ENCODE results near the gene SGPL1. TPM values are rescaled to one million over a fixed set of nuclear protein-coding genes. Genes with fewer than 3 reads are reported as not detected.

The SGPL1 gene
- total and polyA plus RNA-seq, 10 of the 15 experiments (the other 5 are each of a cell fraction or from before 2014, with no cell fraction given): 4.9 to 20.7 (median 10.6) TPM

GRCh38 chr10:70872291-70872690 is 56.5 kb downstream of the SGPL1 start (continued):
- TF ChIP-seq, protein P1, sequence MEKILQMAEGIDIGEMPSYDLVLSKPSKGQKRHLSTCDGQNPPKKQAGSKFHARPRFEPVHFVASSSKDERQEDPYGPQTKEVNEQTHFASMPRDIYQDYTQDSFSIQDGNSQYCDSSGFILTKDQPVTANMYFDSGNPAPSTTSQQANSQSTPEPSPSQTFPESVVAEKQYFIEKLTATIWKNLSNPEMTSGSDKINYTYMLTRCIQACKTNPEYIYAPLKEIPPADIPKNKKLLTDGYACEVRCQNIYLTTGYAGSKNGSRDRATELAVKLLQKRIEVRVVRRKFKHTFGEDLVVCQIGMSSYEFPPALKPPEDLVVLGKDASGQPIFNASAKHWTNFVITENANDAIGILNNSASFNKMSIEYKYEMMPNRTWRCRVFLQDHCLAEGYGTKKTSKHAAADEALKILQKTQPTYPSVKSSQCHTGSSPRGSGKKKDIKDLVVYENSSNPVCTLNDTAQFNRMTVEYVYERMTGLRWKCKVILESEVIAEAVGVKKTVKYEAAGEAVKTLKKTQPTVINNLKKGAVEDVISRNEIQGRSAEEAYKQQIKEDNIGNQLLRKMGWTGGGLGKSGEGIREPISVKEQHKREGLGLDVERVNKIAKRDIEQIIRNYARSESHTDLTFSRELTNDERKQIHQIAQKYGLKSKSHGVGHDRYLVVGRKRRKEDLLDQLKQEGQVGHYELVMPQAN (conservative IDR thresholded peaks at IDR 0.05): no peak
- no peak for TF ChIP-seq ZNF384 (IDR thresholded peaks at IDR 0.05; ENCODE audit: borderline replicate concordance, low read depth, low read length)

- no peak overlapping the region for H3K9ac ChIP-seq (ENCODE audit: control insufficient read depth, insufficient read depth, low read length)
- no peaks in the 10 kb centered on the region for H4K20me1 ChIP-seq (ENCODE audit: control insufficient read depth, insufficient read depth)
- TF ChIP-seq SP1 (IDR thresholded peaks at IDR 0.05; ENCODE audit: low read depth, low read length): no peak
- RAD21 ChIA-PET (ENCODE audit: unreplicated experiment): no interaction called here
- in situ Hi-C loops (cut with MboI): no loop called here
- WGBS (ENCODE audit: insufficient coverage, insufficient replicate concordance, low lambda C conversion rate, missing lambda C conversion rate): 84% methylated on average over 7 of the region's 7 CpGs
- no peak for ATAC-seq
- H3K27ac ChIP-seq (ENCODE audit: control insufficient read depth, insufficient read depth): no peak overlapping the region
- H3K79me2 ChIP-seq (ENCODE audit: control insufficient read depth, insufficient read depth, low read length): no peaks in the 10 kb centered on the region
- FAIRE-seq: no peak
- CTCF ChIA-PET: interaction anchor here (1.8 kb wide), 1 partner anchor 57 kb away, joined by 4 read pairs; no protein-coding TSS in a partner anchor
- H3K4me3 ChIP-seq: no peak overlapping the region
- H2AFZ ChIP-seq (ENCODE audit: control insufficient read depth, low read depth, low read length): no peak overlapping the region
- no peaks in the 10 kb centered on the region for H3K9me3 ChIP-seq (replicated peaks; ENCODE audit: control insufficient read depth, insufficient read depth, low read length)
- no peaks in the 10 kb centered on the region for H3K4me1 ChIP-seq (ENCODE audit: control insufficient read depth, insufficient read depth, low read length)
- H3K36me3 ChIP-seq (ENCODE audit: control insufficient read depth in 2 of 2, insufficient read depth in 2 of 2, low read length in 1 of 2): peaks cover 0 to 3% of the 10 kb centered on the region in 2 experiments; a peak in 1 of 4 replicates
- intact Hi-C loops (cut with micrococcal nuclease; ENCODE audit: unreplicated experiment): no loop called here
- BruUV-seq (replicated peaks): no TSS peak
- no peak overlapping the region for H3K4me2 ChIP-seq (ENCODE audit: control insufficient read depth, insufficient read depth)
- no peak for DNase-seq (ENCODE audit: low read depth, low spot score)
- POLR2A ChIA-PET: no interaction called here
- SMC1A ChIA-PET (ENCODE audit: uncharacterized antibody, unreplicated experiment): interaction anchor here (0.6 kb wide), 1 partner anchor 71 kb away, joined by 3 read pairs; no protein-coding TSS in a partner anchor
- no peaks in the 10 kb centered on the region for H3K27me3 ChIP-seq (replicated peaks in 1 of 2; ENCODE audit: control insufficient read depth in 2 of 2, insufficient read depth in 2 of 2, low read length in 1 of 2)
Observed at GRCh38 chr10:70874061-70874460, 58.3 kb downstream of the SGPL1 start.

DNA sequence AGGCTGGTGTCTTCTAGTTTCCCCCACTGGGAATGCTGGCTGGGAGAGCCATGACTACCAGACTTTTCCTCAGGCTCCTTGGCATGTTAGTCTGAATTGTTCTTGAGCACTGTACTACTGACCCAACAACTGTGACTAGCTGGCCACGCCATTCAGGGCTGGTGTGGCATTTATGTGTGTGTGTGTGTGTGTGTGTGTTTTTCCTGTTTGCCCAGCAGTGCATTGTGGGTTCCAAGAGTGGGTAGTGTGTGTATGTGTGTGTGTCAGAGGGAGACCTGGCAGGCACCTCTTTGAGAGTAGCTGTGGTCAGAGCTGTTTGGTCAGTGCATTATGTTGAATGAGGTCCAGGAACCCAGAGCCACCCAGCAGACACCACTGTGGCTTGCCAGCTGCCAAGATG is 63.5 kb downstream of the SGPL1 start:
- H3K4me1 ChIP-seq (ENCODE audit: control insufficient read depth, insufficient read depth, low read length): no peaks in the 10 kb centered on the region
- ChIA-PET POLR2A (no interaction called here), RAD21 (ENCODE audit: unreplicated experiment) (no interaction called here), SMC1A (ENCODE audit: uncharacterized antibody, unreplicated experiment) (interaction anchor here (0.7 to 1.4 kb wide), 4 partner anchors 10 to 330 kb away, joined by 3 to 5 read pairs (median 4); partner anchors contain the start of gene PCBD1), CTCF (interaction anchor here (0.6 to 1.6 kb wide), 7 partner anchors 43 to 328 kb away, joined by 3 to 5 read pairs (median 3); no protein-coding TSS in a partner anchor)
- H2AFZ ChIP-seq (ENCODE audit: control insufficient read depth, low read depth, low read length): no peak overlapping the region
- H3K9ac ChIP-seq (ENCODE audit: control insufficient read depth, insufficient read depth, low read length): no peak overlapping the region
- FAIRE-seq (no peak), DNase-seq (ENCODE audit: low read depth, low spot score) (no peak), ATAC-seq (no peak)
- 0% methylated on average over 1 of the region's 1 CpG for WGBS (ENCODE audit: insufficient coverage, insufficient replicate concordance, low lambda C conversion rate, missing lambda C conversion rate)
- TF ChIP-seq CEBPB (IDR thresholded peaks at IDR 0.05; ENCODE audit: borderline replicate concordance in 1 of 2, low read depth in 2 of 2, low read length in 2 of 2): no peak
- H3K4me3 ChIP-seq: no peak overlapping the region
- in situ Hi-C loops (cut with MboI) (no loop called here), intact Hi-C loops (cut with micrococcal nuclease; ENCODE audit: unreplicated experiment) (no loop called here)
- no peak overlapping the region for H3K27ac ChIP-seq (ENCODE audit: control insufficient read depth, insufficient read depth)
- H3K79me2 ChIP-seq (ENCODE audit: control insufficient read depth, insufficient read depth, low read length): no peaks in the 10 kb centered on the region
- H4K20me1 ChIP-seq (ENCODE audit: control insufficient read depth, insufficient read depth): no peaks in the 10 kb centered on the region
- H3K9me3 ChIP-seq (replicated peaks; ENCODE audit: control insufficient read depth, insufficient read depth, low read length): no peaks in the 10 kb centered on the region
- H3K27me3 ChIP-seq (replicated peaks in 1 of 2; ENCODE audit: control insufficient read depth in 2 of 2, insufficient read depth in 2 of 2, low read length in 1 of 2): no peaks in the 10 kb centered on the region
- BruUV-seq (replicated peaks): no TSS peak
- no peaks in the 10 kb centered on the region; a peak in 2 of 4 replicates for H3K36me3 ChIP-seq (ENCODE audit: control insufficient read depth in 2 of 2, insufficient read depth in 2 of 2, low read length in 1 of 2)
- no peak overlapping the region for H3K4me2 ChIP-seq (ENCODE audit: control insufficient read depth, insufficient read depth)

Measured in GM12878 (cell line).